ENCODE data around the gene KRT78.

DNA sequence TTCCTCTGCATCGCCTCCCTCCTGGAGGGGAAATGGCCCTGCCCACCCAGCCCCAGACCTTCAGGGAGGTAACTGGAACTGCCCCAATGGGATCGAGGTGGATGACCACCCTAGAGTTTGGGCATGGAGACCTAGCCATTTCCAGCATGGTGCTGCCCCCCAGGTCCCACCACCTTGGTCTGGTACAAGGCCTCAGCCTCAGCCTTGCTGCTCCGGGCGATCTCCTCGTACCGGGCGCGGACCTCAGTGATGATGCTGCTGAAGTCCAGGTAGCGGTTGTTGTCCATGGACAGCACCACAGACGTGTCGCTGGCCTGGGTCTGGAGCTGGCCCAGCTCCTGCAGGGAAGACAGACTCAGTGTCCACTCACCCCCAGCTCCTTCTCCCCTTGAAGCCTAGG is 4.4 kb downstream of the KRT78 start:
- TF ChIP-seq, protein P1, sequence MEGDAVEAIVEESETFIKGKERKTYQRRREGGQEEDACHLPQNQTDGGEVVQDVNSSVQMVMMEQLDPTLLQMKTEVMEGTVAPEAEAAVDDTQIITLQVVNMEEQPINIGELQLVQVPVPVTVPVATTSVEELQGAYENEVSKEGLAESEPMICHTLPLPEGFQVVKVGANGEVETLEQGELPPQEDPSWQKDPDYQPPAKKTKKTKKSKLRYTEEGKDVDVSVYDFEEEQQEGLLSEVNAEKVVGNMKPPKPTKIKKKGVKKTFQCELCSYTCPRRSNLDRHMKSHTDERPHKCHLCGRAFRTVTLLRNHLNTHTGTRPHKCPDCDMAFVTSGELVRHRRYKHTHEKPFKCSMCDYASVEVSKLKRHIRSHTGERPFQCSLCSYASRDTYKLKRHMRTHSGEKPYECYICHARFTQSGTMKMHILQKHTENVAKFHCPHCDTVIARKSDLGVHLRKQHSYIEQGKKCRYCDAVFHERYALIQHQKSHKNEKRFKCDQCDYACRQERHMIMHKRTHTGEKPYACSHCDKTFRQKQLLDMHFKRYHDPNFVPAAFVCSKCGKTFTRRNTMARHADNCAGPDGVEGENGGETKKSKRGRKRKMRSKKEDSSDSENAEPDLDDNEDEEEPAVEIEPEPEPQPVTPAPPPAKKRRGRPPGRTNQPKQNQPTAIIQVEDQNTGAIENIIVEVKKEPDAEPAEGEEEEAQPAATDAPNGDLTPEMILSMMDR (IDR thresholded peaks at IDR 0.05; ENCODE audit: low read depth, low read length, missing input control), result no peak
- TF ChIP-seq, protein P2, sequence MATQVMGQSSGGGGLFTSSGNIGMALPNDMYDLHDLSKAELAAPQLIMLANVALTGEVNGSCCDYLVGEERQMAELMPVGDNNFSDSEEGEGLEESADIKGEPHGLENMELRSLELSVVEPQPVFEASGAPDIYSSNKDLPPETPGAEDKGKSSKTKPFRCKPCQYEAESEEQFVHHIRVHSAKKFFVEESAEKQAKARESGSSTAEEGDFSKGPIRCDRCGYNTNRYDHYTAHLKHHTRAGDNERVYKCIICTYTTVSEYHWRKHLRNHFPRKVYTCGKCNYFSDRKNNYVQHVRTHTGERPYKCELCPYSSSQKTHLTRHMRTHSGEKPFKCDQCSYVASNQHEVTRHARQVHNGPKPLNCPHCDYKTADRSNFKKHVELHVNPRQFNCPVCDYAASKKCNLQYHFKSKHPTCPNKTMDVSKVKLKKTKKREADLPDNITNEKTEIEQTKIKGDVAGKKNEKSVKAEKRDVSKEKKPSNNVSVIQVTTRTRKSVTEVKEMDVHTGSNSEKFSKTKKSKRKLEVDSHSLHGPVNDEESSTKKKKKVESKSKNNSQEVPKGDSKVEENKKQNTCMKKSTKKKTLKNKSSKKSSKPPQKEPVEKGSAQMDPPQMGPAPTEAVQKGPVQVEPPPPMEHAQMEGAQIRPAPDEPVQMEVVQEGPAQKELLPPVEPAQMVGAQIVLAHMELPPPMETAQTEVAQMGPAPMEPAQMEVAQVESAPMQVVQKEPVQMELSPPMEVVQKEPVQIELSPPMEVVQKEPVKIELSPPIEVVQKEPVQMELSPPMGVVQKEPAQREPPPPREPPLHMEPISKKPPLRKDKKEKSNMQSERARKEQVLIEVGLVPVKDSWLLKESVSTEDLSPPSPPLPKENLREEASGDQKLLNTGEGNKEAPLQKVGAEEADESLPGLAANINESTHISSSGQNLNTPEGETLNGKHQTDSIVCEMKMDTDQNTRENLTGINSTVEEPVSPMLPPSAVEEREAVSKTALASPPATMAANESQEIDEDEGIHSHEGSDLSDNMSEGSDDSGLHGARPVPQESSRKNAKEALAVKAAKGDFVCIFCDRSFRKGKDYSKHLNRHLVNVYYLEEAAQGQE (IDR thresholded peaks at IDR 0.05), result no peak
- TF ChIP-seq GABPA (IDR thresholded peaks at IDR 0.05 in 1 of 2, conservative IDR thresholded peaks at IDR 0.05 in 1 of 2) (no peak), YY1 (IDR thresholded peaks at IDR 0.05) (no peak), TAF1 (conservative IDR thresholded peaks at IDR 0.05) (no peak)
- TF ChIP-seq, protein P3, sequence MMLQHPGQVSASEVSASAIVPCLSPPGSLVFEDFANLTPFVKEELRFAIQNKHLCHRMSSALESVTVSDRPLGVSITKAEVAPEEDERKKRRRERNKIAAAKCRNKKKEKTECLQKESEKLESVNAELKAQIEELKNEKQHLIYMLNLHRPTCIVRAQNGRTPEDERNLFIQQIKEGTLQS (IDR thresholded peaks at IDR 0.05), result no peak
- TF ChIP-seq, protein P4, sequence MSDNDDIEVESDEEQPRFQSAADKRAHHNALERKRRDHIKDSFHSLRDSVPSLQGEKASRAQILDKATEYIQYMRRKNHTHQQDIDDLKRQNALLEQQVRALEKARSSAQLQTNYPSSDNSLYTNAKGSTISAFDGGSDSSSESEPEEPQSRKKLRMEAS (IDR thresholded peaks at IDR 0.05), result no peak
